IPS DF 19.7 (cell line): ENCODE measurements around the gene TPRN.
A peak's percentile ranks its signal among the peaks of the same experiment; 100 is the strongest.

Source experiments
- DNase-seq: peaks from one replicate; pipeline ENCODE4 v3.0.0-alpha.2; 2013; ENCODE audit warnings: low read depth, low spot score

TPRN gene

DNA sequence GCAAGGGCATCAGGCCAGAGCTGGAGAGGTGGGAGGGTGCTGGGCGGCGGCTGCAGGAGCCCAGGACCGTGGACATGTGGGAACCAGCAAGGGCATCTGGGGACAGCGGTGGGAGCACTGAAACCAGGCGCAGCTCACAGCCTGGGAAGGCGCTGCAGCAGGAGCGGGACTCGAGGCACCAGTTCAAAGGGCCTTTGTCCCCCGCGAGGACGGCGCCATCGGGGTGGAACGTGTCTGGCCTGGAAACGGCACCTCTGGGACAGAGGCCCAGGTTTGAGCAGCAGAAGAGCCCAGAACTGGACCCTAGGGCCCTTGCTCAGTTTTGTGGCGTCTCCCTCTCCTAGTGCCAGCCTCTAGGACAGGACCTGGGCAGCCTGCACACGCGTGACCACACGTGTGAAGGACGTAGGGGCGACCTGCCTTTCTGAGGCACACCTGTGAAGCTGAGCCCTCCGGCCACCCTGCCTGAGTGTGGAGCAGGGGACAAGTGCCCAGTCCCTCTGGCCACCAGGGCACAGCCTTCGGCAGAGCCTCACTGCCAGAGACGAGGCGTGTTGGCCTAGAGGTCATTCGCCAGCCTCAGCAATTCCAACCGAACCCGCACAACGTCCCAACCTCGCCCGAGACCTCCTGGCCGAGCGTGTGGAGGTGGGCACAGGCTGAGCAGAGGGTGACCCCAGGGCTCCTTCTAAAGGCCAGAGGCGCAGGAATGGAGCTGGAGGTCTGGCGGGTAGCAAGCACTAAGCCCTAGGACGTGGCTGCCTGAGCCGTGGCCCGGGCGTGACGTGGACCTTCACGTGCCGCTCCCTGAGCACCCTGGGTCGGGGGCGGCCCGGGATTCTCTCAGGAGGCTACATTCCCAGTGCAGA is 26.5 kb downstream of the TPRN start:
- no peak for DNase-seq

DNA sequence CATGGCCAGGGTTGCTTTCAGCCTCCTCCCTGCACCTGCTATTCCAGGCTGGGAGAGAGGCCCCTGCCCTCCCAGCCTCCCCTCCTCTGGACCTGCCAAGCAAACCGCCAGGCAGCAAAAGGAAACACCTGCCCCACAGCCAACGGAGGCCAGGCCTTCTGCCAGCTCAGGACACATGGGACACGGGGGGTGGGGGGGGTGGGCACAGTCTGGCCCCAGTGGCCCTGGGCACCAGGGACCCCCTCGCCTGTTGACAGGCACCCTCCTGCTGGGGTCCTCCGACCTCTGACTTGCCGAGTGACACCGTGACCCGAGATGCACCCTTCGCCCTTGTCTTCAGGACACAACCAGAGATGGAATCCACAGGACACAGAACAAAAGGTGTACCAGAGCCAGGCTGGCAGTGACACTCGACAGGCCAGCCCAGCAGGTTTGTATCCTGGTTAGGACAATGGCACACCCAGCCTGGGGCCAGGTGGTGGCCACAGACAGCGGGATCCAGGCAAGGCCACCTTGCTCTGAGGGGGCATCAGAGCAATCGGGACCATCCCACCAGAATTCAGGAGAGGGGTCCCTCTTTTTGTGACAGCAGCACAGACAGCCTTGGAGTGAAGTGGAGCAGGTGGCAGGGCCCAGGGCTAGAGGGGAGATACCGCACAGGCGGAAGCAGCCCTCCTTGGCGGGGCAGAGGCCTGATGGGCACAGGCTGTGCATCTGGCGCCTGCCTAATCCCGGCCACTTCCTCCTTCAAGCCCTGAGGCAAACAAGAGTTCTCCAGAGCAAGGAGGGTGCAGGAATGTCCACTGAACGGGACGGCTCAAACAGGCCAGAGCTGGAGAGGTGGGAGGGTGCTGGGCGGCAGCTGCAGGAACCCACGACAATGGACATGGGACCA is 27.4 kb downstream of the TPRN start:
- no peak for DNase-seq

DNA sequence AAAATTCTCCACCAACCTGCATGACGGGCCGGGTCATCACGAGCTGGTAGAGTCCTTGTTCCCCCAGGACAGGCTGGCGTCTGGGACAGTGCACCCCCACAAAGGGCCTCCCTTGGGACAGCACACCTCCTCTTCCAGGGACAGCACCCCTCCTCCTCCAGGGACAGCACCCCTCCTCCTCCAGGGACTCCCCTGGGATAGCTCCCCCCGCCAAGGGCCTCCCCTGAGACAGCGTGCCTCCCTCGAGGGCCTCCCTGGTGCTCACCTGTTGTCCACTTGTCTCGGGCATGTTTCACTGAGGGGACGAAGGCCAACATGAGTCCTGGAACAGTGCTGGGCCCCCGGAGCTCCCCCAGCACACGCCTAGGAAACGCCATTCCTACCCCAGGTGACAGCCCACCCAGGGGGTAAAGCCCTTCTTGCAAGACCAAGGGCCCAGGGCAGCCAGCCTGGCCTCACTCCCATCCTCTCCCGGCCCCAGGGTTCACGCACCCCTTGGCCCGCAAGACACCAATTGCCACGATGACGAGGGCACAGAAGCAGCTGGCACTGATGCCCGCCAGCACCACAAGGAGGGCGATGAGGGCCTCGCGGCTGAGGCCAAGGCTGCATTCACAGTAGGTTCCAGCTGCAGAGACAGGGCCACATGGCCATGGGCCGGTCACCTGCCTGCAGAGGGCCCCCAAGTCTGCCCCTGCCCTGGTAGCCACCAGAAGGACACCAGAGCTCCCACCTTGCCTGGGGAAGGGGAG is 29.2 kb downstream of the TPRN start:
- no peak for DNase-seq

- no peak for DNase-seq
Observed at GRCh38 chr9:137170486-137171148, 29.9 kb downstream of the TPRN start.

DNA sequence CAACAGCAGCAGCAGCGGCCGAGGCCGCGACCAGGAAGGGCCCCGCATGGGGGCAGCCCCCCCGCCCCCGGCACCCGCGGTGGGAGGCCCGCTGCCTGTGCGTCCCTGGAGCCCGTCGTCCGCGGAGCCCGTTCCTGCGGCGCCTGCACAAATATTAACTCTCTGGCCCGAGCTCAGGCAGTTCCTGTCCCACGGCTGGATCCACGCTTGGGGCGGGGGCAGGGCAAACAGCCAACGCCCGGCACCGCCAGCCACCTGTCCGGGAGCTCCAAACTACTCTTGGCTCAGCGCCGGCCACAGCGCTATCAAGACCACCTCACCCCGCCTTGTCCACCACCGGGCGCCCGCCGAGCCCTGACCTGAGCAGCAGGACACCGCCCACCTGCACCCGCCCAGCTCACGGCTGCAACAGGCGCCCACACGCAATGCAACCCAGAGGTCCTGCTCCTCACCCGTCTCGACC is 30.6 kb downstream of the TPRN start, which contains the start of gene LRRC26:
Gene LRRC26, minus strand, starts transcription at position 156 of the 463 bp plus-strand sequence. Its CDS starts 108 bp downstream, at position 48.
- DNase-seq, result no peak

DNA sequence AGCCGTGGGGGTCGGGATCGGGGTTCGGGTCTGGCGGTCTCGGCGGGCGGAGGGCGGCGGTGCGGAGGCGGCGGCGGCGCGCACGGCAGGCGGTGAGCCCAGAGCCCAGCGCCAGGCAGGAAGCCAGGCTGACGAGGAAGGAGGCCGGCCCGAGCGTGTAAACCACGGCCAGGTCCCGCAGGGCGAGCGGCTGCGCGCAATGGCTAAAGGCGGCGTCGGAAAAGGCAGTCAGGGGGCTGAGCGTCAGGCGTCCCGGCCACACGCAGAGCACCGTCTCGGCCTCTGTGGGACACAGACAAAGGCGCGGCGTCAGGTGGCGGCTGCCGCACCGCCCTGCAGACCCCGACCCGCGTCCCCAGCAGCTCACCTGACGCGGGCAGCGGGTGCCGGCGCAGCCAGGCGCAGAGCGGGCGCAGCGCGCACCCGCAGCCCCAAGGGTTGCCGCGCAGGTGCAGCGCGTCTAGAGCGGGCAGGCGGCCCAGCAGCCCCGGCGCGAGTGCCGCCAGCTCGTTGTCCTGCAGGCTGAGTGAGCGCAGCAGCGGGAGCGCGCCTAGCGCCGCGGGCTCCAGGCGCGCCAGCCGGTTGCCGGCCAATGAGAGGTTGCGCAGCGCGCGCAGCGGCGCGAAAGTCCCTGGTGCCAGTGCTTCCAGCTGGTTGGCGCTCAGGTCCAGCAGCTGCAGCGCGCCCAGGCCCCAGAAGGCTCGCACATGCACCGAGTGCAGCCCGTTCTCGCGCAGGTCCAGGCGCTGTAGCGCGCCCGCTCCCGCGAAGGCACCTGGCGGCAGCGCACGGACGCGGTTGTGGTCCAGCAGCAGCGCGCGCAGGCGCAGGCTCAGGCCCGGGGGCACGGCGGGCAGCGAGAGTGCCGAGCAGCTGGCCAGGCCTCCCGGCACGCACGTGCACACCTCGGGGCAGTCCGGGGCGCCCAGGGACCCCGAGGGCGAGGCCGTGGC is 31.4 kb downstream of the TPRN start:
- peak; percentile 54 for DNase-seq

DNA sequence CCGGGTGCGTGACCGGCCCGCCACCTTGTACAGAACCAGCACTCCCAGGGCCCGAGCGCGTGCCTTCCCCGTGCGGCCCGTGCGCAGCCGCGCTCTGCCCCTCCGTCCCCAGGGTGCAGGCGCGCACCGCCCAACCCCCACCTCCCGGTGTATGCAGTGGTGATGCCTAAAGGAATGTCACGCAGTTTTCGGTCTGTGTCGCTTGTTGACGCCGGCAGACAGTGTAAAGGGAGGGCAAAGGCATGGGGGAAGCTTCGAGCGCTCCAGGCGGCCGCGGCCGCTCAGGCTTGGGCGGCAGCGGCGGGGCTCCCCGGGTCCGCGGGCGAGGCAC is 32.0 kb downstream of the TPRN start:
- no peak for DNase-seq

- no peak for DNase-seq
Observed at GRCh38 chr9:137167747-137168572, 32.6 kb downstream of the TPRN start.

- no peak for DNase-seq
Observed at GRCh38 chr9:137167277-137167746, 33.2 kb downstream of the TPRN start.

DNA sequence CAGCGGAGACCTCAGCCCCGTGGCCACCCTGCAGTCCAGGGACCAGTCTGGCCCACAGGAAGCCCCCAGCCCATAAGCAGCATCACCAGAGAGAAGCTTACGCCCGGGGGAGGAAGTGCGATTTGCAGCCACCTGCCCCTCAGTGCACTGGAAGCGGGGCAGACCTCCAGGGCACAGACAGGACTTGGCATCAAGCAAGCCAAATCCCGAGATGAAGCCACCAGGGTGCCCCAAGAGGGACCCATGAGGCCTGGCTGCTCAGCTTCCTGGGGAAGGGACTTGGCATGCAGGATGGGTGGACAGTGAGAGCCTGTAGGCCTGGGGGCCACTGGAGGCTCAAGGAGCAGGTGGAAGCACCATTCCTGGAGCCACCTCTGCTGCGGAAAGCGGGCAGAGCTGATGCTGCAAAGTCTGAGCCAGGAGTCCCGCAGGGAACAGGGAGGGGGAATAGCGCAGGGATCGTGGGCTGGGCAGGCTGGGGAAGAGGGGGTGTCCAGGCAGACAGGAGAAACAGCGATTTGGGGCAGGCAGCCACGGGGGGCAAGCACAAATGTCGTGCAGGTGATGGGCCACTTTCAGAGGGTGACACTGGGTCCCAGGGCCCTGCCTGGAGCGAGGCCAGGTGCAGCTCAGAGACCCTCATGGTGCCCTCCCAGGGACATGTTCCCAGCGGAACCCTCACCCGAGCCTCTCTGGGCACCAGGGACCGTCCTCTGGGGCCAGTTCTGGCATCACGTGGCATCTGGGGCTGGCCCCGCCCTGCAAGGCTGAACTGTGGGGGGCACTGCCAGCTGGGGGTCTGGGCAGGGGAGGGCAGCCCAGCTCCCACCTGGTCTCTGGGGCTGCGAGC is 33.9 kb downstream of the TPRN start:
- DNase-seq, result no peak

GRCh38 chr9:137165250-137165836 is 35.2 kb downstream of the TPRN start:
- no peak for DNase-seq

DNA sequence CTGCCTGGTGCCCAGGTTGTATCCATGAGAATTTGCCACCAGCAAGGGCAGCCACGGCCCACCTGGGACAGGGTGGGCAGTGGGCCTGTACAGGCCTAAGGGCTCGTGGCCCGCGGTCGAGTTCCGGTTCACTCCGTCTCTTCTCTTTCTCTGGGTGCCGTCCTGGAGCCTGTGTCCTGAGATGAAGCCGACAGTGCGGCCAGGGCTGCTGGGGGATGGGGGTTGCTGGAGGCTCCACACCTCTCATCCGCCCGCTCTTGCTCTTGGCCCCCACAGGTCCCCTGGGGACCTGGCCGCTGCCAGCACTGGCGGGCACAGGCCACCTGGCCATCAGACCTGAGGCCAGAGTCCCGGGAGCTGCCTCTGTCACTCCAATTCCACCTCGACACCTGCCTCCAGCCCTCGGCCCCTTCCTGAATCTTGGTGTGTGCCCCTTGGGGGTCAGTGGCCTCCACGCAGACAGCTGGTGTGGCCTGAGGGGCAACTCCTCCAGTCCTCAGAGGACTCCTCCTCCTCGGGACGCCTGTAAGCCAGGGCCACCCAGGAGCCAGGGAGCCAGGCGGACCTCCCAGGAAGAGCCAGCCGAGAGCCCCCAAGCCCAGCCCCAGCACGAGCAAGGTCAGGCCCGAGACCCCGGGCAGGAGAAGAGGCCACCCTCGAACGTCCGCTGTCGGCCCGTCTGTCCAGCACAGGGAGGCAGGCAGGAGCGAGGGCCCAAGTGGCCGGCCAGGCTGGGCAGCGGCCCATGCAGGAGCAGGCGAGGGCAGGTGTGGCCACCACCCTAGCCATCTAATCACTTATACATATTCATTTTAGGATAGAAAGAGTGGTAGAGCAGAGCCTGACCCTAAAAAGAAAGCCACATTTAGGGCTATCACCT is 35.9 kb downstream of the TPRN start:
- no peak for DNase-seq

GRCh38 chr9:137163805-137164204 is 36.7 kb downstream of the TPRN start:
- DNase-seq, result no peak

GRCh38 chr9:137163365-137163715 is 37.2 kb downstream of the TPRN start:
- DNase-seq, result no peak

DNA sequence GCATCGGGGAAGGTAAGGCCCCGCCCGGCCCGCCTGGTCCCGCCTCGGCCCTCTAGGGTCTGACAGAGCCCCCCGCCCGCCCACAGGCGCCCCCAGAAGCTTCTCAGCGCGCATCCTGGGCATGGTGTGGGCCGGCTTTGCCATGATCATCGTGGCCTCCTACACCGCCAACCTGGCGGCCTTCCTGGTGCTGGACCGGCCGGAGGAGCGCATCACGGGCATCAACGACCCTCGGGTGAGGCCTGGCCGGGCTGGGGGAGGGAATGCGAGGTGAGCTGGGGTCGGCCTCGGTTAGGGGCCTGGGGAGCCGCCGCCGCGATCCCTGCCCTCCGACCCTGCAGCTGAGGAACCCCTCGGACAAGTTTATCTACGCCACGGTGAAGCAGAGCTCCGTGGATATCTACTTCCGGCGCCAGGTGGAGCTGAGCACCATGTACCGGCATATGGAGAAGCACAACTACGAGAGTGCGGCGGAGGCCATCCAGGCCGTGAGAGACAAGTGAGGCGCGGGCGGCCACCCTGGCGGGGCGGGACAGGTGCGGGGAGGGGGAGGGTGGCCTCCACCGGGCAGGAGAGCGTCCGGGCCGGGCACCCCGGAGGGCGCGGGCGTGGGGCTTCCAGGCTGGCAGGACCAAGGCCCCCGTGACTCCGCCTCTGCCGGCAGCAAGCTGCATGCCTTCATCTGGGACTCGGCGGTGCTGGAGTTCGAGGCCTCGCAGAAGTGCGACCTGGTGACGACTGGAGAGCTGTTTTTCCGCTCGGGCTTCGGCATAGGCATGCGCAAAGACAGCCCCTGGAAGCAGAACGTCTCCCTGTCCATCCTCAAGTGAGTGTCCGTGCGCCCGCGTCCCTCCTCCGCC is 37.8 kb downstream of the TPRN start:
- DNase-seq, result no peak
